ENCODE results near the gene RNF38.

The RNF38 gene

GRCh38 chr9:36289836-36290435, 110.1 kb downstream of the RNF38 start:
- TF ChIP-seq CTCF (IDR thresholded peaks at IDR 0.05; ENCODE audit: low read depth, low read length, poor library complexity, severe bottlenecking) (no peak), EZH2phosphoT487 (IDR thresholded peaks at IDR 0.05; ENCODE audit: borderline replicate concordance, low read length) (no peak)
- no peaks in the 10 kb centered on the region for H4K20me1 ChIP-seq (ENCODE audit: control insufficient read depth, insufficient read depth, low read depth, low read length)
- H3F3A ChIP-seq (ENCODE audit: control insufficient read depth, insufficient read depth) = no peaks in the 10 kb centered on the region
- no peaks in the 10 kb centered on the region for H3K9me3 ChIP-seq (ENCODE audit: control insufficient read depth, insufficient read depth, low read length)
- H3K79me2 ChIP-seq (ENCODE audit: control insufficient read depth, low read length) = no peaks in the 10 kb centered on the region
- no peaks in the 10 kb centered on the region for H3K9me2 ChIP-seq (replicated peaks; ENCODE audit: control insufficient read depth, low read length)
- H3K4me1 ChIP-seq (ENCODE audit: control insufficient read depth, low read length) = no peaks in the 10 kb centered on the region
- no peak overlapping the region for H3K4me3 ChIP-seq (ENCODE audit: low read length)
- no peaks in the 10 kb centered on the region for H3K27me3 ChIP-seq (ENCODE audit: control insufficient read depth, low read length)
- no peaks in the 10 kb centered on the region for H3K36me3 ChIP-seq (ENCODE audit: control insufficient read depth, low read length)
- H3K27ac ChIP-seq (ENCODE audit: low read depth, low read length) = no peak overlapping the region
- no peak overlapping the region for H3K4me2 ChIP-seq (ENCODE audit: low read length)

GRCh38 chr9:36288070-36288469, 112.0 kb downstream of the RNF38 start:
- Histone ChIP-seq H3K79me2 (ENCODE audit: control insufficient read depth, low read length) (no peaks in the 10 kb centered on the region), H3K9me2 (replicated peaks; ENCODE audit: control insufficient read depth, low read length) (no peaks in the 10 kb centered on the region), H3K36me3 (ENCODE audit: control insufficient read depth, low read length) (no peaks in the 10 kb centered on the region), H3K4me2 (ENCODE audit: low read length) (no peak overlapping the region), H3K4me3 (ENCODE audit: low read length) (no peak overlapping the region), H3K9me3 (ENCODE audit: control insufficient read depth, insufficient read depth, low read length) (no peaks in the 10 kb centered on the region), H3F3A (ENCODE audit: control insufficient read depth, insufficient read depth) (no peaks in the 10 kb centered on the region), H3K27me3 (ENCODE audit: control insufficient read depth, low read length) (no peaks in the 10 kb centered on the region), H4K20me1 (ENCODE audit: control insufficient read depth, insufficient read depth, low read depth, low read length) (no peaks in the 10 kb centered on the region), H3K4me1 (ENCODE audit: control insufficient read depth, low read length) (no peaks in the 10 kb centered on the region), H3K27ac (ENCODE audit: low read depth, low read length) (no peak overlapping the region)
- TF ChIP-seq CTCF (IDR thresholded peaks at IDR 0.05; ENCODE audit: low read depth, low read length, poor library complexity, severe bottlenecking) = no peak
- TF ChIP-seq EZH2phosphoT487 (IDR thresholded peaks at IDR 0.05; ENCODE audit: borderline replicate concordance, low read length) = no peak

All from DOHH2 (cell line).